COLO829 (cell line): ENCODE results near the gene UBR4.
"Not testable (repeated sequence)": the region's sequence is repeated elsewhere in the genome, so short reads cannot be mapped to it uniquely, and the experiment has no call there.

ENCODE experiments used
- DNase-seq: peaks from one replicate; pipeline ENCODE4 v3.0.0; 2012; ENCODE audit warnings: low spot score

The UBR4 gene

GRCh38 chr1:19220080-19220846, 10.2 kb upstream of the UBR4 start:
- DNase-seq, result no peak

- DNase-seq, result no peak
Measured at GRCh38 chr1:19219451-19219850, 9.4 kb upstream of the UBR4 start.

GRCh38 chr1:19216585-19216984, 6.5 kb upstream of the UBR4 start:
- DNase-seq, result not testable (repeated sequence)

- no peak for DNase-seq
Measured at GRCh38 chr1:19213580-19213979, 3.5 kb upstream of the UBR4 start.

GRCh38 chr1:19212167-19212566, 2.1 kb upstream of the UBR4 start:
- no peak for DNase-seq

GRCh38 chr1:19210772-19211549, 895 bp upstream of the UBR4 start:
- no peak for DNase-seq

GRCh38 chr1:19209439-19209989, 552 bp downstream of the UBR4 start:
- DNase-seq, result no peak

- no peak for DNase-seq
Measured at GRCh38 chr1:19208710-19209438, 1.2 kb downstream of the UBR4 start.

- DNase-seq, result no peak
Measured at GRCh38 chr1:19206947-19207346, 3.1 kb downstream of the UBR4 start.

- no peak for DNase-seq
Measured at GRCh38 chr1:19205845-19206244, 4.2 kb downstream of the UBR4 start.

GRCh38 chr1:19205403-19205802, 4.7 kb downstream of the UBR4 start:
- no peak for DNase-seq

- no peak for DNase-seq
Measured at GRCh38 chr1:19204446-19205266, 5.4 kb downstream of the UBR4 start.

- DNase-seq, result no peak
Measured at GRCh38 chr1:19203440-19203839, 6.6 kb downstream of the UBR4 start.

- no peak for DNase-seq
Measured at GRCh38 chr1:19202396-19202795, 7.7 kb downstream of the UBR4 start.

- peak; percentile 51 for DNase-seq
Measured at GRCh38 chr1:19199969-19200604, 10.0 kb downstream of the UBR4 start.

GRCh38 chr1:19199329-19199968, 10.6 kb downstream of the UBR4 start:
- DNase-seq, result no peak

- DNase-seq, result no peak
Measured at GRCh38 chr1:19198820-19199219, 11.2 kb downstream of the UBR4 start.

GRCh38 chr1:19197845-19198244, 12.2 kb downstream of the UBR4 start:
- no peak for DNase-seq

- DNase-seq, result no peak
Measured at GRCh38 chr1:19196331-19196730, 13.7 kb downstream of the UBR4 start.

GRCh38 chr1:19193004-19193403, 17.1 kb downstream of the UBR4 start:
- DNase-seq, result no peak

- DNase-seq, result no peak
Measured at GRCh38 chr1:19191811-19192210, 18.3 kb downstream of the UBR4 start.
